Inflammatory macrophage treated with lipopolysaccharide for 1 hour (primary cell): ENCODE results near the gene NOXA1.

Source experiments
- DNase-seq, 2 donors: peaks; one replicate each; pipeline ENCODE4 v3.0.0-alpha.2; 2020 to 2022

NOXA1 gene

DNA sequence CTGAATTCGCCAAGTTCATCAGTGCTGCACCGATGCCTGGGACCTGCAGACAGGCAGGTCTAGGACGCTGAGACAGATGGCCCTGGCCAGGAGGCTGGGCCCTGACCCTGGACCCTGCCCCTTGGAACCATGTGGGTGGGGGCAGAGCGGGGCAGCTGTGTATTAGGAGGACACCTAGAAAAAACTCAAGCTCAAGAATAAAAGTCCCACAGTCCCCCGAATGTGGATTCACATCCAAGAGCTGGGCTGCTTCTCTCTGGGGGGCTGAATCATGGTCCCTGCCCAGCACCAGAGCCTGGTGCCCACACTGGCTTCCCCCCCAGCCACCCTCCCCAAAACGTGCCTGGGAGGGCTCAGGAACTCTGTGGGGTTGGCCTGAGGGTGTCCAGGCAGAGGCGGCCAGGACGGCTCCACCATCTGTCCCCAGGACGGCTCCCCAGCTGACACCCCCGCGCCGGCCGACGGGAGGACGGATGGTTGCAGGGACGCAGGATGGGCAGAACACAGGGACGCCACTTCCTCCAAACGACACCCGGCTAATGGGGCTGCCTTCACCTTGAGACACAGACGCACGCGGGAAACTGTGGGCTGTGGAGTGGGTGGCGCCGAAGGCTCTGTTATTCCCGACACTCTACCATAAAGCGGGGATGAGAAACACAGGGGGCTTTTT lies 35.2 kb upstream of the NOXA1 start:
- DNase-seq: no peak

DNA sequence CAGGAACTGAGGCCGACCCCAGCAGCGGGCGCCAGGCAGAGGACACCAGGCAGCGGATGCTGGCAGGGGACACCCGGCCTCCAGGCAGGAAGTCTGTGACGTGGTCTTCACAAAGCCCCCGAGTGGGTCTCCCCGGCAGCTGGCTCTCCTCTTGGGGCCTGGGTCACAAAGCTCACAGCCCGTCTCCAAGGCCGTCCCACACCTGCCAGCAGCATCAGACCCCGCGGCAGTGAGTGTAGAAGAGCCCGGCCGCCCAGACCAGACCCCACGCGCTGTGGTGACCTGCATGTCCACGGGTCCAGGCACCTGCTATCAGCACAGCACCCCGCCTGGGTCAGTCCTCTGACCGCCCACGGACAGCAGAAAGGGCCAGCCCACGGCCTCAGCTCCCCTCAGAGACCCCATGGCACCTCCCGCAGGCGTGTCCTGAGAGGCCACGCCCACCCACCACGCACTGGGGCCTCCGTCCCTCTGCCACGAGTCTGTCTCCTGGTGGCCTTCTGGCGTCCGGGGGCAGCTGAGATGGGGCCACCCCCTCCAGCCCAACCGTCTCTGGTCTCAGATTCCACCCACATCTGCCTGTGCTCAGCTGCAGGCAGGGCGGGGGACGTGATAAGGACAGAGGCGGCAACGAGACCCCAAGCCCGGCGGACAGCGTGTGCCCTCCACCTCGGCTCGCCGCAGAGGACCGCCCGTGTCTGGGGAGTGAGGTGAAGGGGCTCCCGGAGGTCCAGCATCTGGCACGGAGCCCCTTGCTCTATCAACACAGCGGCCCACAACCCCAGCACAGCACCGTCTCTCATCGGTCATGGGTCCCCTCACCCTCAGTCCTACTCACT lies 34.4 kb upstream of the NOXA1 start:
- DNase-seq: no peak

- no peak for DNase-seq
These were observed 33.8 kb upstream of the NOXA1 start for GRCh38 chr9:137389428-137389746.

- DNase-seq: no peak
These were observed 32.4 kb upstream of the NOXA1 start for GRCh38 chr9:137390553-137391410.

GRCh38 chr9:137391411-137391754 lies 31.8 kb upstream of the NOXA1 start:
- no peak for DNase-seq

GRCh38 chr9:137392232-137393007 lies 30.8 kb upstream of the NOXA1 start:
- no peak for DNase-seq

GRCh38 chr9:137393176-137394150 lies 29.7 kb upstream of the NOXA1 start:
- no peak for DNase-seq

DNA sequence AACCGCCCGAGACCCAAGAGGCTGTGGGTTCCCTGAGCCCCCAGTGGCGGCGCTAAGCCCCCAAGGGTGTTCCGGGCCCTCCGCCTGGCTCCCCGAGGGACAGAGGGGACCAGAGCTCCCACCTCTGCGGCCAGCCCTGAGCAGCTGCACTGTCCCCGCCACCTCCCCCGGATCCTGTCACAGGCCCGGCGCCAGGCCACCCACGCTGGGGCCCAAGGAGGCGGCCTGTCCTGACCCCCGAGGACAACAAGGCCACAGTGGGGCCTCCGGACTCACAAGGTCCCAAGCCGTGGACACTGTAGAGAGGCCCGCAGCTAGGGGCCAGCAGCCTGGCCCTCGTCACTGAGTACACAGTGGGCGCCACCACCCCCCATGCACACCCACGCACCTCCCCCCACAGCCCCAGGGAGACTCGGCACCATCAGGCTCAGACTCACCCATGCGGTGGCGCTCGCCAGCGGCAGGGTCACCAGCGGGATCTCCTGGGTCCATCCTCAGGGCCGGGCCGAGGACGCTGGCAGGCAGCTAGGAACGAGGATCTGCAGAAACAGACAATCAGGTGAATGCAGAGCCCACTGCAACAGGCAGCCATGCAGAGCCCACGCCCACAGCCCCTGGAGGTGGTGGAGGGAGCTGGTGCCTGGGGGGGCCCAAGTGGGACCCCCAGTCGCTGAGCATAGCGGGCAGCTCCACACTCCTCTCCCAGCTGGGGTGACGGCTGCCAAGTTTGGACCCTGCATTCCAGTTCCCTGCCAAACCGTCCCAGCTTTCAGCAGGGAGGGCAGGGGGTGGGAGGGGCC lies 28.1 kb upstream of the NOXA1 start:
- DNase-seq: no peak

- no peak for DNase-seq
These were observed 27.6 kb upstream of the NOXA1 start for GRCh38 chr9:137395666-137396010.

DNA sequence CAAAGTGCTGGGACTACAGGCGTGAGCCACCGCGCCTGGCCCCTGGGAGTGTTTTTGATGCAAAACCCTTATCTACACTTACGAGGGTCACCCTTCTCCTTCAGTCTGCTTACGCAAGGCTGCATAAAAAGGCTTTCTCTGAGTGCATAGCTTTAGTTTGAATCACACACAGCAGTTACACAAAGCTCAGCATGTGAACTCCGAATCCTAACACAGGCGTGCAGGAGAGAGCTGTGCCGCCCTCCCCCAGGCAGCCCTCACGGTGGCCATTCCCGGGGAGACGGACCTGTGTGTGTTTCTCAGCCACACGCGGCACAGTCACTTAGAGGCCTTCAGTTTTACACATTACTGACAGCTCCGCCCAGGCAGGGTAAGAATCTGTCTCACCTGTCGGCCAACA lies 27.0 kb upstream of the NOXA1 start:
- DNase-seq: no peak

GRCh38 chr9:137396634-137397367 lies 26.4 kb upstream of the NOXA1 start:
- DNase-seq: no peak

DNA sequence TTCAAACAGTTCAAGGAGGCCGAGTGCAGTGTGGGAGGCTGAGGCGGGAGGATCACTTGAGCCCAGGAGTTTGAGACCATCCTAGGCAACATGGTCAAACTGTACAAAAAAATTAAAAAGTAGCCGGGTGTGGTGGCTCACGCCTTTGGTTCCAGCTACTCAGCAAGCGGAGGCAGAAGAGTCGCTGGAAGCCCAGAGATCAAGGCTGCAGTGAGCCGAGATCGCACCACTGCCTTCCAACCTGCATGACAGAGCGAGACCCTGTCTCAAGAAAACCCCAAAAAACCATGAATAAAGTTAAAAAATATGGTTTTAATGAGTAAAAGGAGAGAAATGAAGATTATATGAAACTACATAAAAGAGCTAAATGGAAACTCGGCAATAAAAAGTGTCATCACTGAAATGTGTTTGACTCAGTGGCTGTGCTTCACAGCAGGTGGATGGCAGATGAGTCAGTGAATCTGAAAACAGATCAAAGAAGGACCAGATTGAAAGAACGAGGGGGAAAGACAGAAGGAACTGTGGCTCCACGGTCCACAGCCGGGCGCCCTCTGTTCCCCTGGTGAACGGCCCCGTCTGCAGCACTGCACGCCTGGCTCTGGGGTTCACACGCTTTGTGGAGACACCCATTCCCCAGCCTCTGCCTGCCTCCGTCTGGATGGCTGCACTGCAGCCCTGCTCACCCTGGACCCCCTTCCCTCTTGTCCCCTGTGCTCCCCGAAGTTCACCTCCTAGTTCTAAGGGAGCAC lies 25.3 kb upstream of the NOXA1 start:
- no peak for DNase-seq

DNA sequence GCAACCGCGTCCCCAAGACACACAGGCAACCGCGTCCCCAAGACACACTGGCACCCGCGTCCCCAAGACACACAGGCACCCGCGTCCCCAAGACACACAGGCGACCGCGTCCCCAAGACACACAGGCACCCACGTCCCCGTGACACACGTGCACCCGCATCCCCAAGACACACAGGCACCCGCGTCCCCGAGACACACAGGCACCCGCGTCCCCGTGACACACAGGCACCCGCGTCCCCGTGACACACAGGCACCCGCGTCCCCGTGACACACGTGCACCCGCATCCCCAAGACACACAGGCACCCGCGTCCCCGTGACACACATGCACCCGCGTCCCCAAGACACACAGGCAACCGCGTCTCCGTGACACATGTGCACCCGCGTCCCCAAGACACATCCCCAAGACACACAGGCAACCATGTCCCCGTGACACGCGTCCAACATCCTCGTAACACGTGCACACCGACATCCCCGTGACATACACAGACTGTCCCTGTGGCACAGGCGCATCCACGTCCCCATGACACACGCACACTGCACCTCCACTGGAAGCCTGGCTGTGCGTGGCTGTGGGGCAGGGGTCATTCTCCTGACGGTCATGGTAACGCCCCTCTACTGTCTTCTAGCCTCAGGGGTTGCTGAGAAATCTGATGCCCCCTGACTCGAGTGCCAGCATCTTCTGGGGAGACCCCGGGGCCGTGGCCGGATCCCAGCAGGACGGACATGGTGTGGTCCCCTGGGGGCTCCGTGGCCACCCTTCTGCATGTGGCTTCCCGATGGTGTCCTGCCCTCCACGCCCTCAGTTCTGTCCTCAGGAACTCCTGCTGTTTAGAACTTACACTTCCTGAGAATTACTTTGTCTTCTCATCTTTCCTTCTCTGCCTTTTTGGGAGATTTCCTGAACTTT lies 24.4 kb upstream of the NOXA1 start:
- no peak for DNase-seq

GRCh38 chr9:137402746-137403145 lies 20.4 kb upstream of the NOXA1 start:
- DNase-seq: peak; percentile 34 to 38

- DNase-seq: no peak
These were observed 19.9 kb upstream of the NOXA1 start for GRCh38 chr9:137403269-137403668.

- DNase-seq: no peak
These were observed 18.1 kb upstream of the NOXA1 start for GRCh38 chr9:137404961-137405567.

DNA sequence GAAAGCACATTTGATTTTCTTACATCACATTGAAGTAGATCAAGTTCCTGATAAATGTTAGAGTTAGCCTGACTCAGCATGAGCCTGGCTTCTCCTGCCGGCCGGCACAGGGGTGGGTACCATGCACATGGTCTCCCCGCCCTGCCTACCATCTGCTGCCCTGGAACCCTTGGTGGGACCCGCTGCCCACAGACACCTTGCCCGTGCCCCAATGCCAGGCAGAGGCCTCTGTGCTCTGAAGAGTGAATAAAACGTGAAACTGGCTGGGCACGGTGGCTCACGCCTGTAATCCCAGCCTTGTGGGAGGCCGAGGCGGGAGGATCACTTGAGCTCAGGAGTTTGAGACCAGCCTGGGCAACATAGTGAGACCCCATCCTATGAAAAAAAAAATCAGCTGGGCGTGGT lies 17.5 kb upstream of the NOXA1 start:
- no peak for DNase-seq
